Neural cell (in vitro differentiated cells): Measurements from ENCODE around the gene TSPAN9.

Experiments
- CTCF ChIP-seq: fragments of 450-650 bp; IDR thresholded peaks from 2 replicates; pipeline ENCODE4 v1.5.1; 2014; ENCODE audit warnings: antibody characterized with exemption, mild to moderate bottlenecking, moderate library complexity; ENCODE audit not compliant: poor library complexity, severe bottlenecking
- EP300 ChIP-seq: fragments of 450-650 bp; conservative IDR thresholded peaks from 2 replicates; pipeline ENCODE4 v1.6.1; 2014; ENCODE audit warnings: antibody characterized with exemption, mild to moderate bottlenecking, moderate library complexity; ENCODE audit not compliant: poor library complexity, severe bottlenecking
- MXI1 ChIP-seq: fragments of 450-650 bp; conservative IDR thresholded peaks from 2 replicates; pipeline ENCODE4 v1.6.1; 2014; ENCODE audit warnings: antibody characterized with exemption, mild to moderate bottlenecking; ENCODE audit not compliant: poor library complexity, severe bottlenecking

- no peak for TF ChIP-seq EP300
- no peak for TF ChIP-seq CTCF
- TF ChIP-seq MXI1, result no peak
Measured at GRCh38 chr12:3110578-3110977, 33.4 kb downstream of the TSPAN9 start.
